Fibroblast of skin of back (primary cell): ENCODE results near the gene STOM.
A peak's percentile ranks its signal among the peaks of the same experiment; 100 is the strongest.

Experiments
- DNase-seq: peaks from one replicate; pipeline ENCODE4 v3.0.0-alpha.2; 2013

STOM gene

DNA sequence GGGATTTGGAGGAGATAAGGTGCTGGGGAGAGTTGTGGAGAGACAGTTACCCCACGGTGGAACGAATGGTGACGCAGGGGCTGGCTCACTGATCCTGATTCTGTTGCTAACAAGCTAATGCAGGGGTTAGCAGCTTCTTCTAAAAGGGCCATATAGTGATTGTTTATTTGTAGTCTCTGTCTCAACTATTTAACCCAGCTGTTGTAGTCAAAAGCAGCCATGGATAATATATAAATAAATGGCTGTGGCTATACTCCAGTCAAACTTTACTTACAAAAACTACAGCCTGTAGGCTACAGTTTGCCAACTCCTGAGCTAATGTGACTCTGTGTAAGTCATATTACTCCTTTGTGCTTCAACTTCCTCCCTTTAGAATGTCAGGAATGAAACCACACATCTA lies 21.8 kb downstream of the STOM start:
- DNase-seq: no peak

DNA sequence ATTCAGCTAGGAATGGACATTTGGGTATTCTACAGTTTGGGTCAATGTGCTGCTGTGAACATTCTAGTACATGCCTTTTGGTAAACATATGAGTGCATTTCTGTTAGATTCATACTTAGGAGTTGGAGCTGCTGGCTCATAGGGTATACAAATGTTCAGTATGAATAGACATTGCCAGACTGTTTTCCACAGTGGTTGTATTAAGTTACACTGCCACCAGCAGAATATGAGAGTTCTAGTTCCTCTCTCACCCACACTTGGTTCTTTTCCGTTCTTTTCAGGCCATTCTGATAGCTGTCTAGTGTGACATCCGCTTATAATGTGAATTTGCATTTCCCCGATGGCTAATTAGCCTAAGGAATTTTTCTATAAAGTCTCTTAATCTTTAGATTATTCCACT lies 25.0 kb downstream of the STOM start:
- DNase-seq: no peak

DNA sequence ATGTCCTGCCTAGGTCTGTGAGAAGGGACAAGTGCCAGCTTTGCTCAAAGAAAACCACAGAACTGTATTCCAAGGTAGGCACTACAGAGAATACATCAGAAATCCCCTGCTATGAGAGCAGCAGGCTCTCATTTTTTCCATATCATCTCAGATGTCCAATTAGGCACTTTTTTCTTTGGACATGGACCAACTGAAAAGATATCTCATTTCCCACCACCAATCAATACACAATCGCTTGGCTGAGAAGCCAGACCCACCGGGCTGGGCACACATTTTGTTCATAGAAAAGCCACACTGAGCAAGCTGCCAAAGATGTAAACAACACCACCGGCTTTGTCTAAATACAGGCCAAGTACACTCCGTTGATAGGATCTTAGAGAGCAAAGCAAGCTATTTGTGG lies 25.9 kb downstream of the STOM start:
- no peak for DNase-seq

DNA sequence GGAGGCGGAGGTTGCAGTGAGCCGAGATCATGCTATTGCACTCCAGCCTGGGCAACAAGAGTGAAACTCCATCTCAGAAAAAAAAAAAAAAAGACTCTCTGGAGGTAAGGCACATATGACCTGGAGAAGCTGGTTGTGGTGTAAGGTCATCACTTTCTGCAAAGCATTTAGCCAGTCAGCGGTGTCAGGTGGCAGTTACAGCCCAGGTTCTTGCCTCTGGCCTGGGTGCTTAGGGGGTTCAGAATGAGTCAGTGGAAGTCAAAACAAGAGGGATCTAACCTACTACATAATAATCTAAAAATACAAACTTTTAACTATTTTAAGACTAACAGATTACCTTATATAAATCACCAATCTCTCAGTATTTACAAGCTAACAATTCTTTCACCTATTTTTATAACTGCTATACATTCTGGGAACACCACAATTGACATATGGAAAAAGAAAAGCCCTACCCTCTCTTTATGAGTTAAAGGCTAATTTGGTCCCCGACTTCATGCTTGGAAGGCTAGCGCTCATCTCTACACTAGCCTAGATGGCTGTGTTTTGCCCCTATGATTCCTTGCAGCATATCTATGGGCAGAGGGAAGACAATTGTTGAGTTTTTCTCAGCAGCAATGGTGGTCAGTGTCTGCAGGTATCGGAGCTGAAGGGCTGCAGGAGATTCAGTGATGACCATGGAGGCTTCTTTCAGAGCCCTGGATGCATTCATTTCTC lies 29.2 kb downstream of the STOM start:
- DNase-seq: no peak

DNA sequence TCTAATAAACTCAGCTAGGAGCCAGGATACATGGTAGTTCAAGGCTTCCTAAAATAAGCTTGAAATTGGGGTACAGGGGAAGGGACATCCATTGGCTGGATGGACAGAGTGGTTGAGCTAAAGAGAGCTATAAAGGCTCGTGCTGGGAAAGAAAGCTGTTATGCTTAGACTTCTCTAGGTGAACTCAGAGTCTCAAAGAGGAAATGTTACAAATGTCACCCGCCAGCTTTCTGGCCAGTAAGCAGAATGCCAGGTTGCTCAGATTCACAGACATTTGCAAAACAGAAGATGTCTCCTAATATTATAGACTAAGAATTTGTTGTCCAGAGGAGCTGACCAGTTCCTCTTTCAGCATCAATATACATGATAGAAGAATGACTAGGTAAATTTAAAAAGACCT lies 30.6 kb downstream of the STOM start:
- DNase-seq: no peak

DNA sequence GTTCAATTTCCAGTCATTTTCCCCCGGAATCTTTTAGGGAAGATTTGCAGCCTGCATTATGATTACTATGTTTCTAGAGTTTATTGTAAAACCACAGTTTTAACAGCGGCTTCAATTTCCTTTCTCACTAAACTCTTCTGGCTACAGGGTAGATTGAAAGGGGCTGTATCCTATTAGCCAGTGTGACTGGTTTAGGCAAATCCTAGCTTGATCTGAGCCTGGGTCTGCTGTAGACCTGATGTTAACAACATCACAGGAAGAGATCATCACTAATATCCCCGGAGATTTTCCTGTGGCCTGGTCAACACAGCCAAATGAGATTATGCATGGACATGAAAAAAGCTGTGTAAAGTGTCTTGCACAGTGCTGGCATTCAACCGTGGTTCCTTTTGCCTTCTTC lies 33.4 kb downstream of the STOM start:
- DNase-seq: no peak

DNA sequence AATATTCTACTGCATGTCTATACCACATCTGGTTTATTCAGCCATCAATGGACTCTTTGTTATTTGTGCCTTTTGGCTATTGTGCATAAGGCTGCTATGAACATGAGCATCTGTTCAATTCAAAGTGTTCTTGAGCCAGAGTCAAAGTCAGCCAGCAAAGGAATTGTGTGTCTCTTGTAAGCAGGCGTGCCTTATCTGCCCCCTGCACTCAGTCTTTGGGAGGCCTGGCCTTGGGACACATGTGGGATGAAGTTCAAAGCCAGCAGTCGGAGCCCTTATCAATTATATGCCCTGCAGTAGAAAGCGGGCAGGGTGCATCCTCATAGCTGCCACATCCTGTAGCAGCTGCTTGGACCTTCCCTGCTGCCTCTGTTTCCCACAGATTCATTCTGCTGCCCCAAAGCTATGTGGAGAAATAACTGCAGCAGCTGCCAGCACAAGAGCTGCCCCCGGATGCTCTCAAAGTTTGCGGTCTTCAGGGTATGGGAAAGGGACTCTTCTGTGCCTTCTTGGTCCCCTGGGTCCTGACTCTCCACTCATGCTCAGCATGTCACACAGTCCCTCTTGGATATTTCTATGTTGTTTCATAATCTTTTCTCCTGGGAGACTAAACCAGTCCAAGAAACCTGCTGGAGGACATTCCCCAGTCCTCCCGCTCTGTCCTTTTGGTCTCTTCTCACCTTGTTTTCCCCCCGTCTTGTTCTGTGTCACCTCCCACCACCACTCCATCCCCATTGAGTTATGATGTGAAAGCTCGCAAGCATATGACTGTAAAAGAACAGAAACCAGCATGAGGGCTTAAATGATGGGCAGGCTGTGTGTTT lies 35.9 kb downstream of the STOM start:
- DNase-seq: no peak

DNA sequence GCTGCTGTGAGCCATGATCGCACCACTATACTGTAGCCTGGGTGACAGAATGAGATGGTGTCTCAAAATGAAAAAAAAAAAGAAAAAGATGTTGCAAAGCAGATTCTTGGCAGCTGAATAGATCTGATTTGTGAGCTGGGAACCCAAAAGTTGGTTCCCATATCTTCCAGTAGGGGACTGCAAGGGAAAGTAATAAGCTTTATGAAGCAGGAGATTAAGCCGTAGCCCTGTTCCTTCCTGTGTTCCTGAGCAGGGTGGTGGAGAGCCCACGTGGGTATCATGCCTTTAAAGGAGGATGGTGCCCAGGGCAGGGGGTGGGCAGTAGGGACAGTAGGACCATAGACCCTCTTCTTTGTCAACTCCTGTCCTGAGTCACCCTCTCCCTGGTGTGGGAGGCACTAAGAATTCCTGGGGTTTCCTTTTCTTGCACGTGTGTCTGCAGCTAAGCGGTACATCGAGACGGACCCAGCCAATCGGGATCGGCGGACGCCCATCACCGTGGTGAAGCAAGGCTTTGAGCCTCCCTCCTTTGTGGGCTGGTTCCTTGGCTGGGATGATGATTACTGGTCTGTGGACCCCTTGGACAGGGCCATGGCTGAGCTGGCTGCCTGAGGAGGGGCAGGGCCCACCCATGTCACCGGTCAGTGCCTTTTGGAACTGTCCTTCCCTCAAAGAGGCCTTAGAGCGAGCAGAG lies 37.9 kb downstream of the STOM start:
- peak; percentile 74 for DNase-seq

DNA sequence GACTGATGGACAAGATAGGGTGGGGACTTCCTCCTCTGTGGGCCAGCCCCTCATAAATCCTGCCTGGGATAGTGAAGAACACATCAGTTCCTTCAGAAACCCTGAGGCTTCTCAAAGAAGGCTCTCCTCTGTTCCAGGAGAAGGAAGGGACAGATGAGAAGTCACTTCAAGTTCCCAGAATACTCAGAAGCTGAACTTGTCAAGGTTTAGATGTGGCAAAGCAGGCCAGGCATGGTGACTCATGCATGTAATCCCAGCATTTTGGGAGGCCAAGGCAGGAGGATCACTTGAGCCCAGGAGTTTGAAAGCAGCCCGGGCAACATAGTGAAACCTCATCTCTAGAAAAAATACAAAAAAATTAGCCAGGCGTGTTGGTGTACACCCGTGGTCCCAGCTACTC lies 38.5 kb downstream of the STOM start:
- peak; percentile 34 for DNase-seq

DNA sequence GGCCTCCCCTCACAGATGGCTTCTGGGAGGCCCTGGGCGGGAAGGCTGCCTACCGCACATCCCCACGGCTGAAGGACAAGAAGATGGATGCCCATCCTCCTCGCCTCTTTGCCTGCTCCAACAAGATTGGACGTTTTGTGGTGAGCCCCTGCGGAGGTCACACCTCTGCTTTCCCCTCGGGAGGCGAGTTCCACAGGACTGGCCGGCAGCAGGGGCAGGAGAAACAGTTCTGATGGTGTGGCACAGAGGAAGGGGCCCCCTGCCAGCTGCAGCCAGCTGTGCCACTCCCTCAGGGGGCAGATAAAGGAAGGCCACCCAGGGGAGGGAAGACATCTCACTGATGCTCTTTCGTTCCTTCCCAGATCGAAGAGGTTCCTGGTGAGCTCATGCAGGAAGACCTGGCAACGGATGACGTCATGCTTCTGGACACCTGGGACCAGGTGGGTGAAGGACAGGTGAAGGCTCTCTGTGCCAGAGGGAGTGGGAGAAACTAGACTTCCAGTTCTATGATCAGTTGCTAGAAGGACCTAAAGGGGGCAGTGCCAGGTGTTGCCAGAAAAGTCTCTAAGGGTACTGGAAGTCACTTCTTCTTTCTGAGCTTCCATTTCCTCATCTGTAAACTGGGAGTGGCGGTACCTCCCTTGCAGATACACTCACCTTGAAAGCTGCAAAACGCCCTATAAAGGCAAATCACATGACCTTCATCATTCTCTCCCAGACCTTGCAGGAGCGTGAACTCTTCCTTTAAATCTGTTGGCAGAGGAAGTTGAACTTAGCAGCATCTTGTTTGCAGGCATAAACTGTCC lies 41.0 kb downstream of the STOM start:
- DNase-seq: no peak

DNA sequence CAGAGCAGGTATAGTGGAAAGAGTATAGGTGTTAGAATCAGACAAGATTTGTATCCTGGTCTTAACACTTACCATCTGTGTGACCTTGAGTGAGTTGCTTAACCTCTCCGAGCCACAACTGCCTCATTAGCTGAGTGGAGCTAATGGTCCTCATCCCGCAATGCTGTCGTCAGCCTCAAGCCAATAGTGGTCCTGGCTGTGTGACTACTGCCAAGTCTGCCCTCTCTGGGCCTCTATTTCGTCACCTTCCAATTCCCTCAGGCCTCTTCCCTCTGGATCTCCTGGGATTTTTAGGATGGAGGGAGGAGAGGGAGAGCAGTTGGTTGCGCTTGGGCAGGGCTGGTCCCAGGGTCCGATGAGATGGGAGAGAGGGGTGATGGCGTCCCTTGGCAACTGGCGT lies 41.6 kb downstream of the STOM start:
- DNase-seq: no peak

DNA sequence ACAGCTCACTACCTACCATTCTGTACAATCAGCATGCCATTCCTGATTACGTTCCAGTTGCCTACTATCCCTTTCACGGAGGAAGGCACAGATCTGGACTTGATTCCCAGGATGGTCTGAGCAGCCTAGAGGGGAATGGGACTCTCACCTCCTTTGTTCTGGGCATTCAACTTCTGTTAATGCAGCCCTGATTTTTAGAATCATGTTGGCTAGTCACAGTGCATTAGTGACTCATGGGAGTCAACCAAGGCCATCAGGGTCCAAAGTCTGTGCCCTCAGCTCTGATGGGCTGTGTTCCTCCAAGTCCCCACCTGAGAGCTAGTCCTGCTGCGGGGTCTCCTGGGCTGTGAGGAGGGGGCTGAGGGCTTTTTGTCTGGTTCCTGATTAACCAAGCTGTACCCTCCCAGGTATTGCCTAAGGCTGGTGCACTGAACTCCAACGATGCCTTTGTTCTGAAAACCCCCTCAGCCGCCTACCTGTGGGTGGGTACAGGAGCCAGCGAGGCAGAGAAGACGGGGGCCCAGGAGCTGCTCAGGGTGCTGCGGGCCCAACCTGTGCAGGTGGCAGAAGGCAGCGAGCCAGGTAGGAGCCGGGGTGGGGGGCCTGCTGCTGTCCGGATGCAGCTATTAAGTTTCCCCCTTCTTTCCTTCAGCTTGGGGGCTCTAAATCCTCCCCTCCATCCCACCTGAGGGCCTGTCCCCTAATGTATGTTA lies 43.0 kb downstream of the STOM start:
- no peak for DNase-seq

DNA sequence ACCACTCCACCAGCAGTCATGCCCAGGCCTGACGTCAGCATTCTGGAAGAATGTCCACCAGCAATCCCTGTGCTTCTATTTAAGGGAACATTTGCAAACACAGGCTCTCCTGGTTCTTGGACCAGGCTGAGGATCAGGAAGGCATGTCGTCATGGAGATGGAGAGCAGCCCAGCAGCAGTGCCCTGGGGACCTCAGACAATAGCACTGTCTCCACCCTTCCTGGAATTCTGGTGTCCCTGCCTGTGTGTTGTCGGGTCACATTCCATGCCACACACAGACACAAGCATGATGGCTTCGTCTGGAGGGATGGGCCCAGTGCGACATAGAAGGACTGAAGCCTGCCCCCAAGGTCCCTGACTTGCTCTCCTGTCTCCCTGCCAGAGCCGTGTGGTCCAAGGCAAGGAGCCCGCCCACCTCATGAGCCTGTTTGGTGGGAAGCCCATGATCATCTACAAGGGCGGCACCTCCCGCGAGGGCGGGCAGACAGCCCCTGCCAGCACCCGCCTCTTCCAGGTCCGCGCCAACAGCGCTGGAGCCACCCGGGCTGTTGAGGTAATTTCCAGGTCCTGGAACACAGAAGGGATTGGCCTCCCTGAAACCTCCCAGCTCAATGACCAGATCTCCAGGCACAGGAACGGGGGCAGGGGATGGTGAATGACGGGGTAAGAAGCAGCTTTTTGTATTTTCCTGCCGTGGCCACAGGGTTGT lies 43.8 kb downstream of the STOM start:
- DNase-seq: peak; percentile 99

DNA sequence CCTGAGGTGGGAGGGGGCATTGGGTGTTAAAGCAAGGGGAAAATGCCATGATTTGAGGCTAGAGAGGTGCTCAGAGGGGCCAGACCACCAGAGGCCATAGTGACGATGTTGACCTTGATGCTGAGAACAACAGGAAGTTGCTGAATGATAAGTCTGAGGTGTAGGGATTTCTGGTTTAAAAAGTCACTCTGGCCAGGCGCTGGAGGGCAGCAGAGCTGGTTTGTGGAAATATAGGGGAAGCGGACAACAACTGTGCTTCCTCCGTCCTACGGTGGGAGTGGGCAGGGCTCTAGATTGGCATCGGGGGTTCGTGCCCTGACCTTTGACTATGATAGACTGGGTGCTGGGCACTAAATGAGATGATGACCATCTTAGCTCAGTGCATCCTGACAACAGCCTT lies 44.7 kb downstream of the STOM start:
- no peak for DNase-seq

DNA sequence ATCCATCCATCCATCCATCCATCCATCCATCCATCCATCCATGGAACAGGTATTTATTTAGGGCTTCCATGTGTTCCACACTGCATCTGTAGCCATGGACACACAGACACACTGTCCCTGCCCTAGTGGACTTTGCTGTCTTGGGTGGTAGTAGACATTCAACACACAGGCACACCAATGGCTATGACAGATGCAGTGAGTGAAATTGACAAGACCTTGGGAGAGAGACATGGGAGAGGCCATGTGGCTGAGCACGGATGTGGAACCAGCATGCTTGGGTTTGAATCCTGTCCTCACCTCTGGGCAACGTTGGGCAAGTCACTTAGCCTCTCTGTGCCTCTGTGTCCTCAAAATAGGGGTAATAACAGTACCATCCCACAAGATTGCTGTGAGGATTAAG lies 45.3 kb downstream of the STOM start:
- DNase-seq: no peak

DNA sequence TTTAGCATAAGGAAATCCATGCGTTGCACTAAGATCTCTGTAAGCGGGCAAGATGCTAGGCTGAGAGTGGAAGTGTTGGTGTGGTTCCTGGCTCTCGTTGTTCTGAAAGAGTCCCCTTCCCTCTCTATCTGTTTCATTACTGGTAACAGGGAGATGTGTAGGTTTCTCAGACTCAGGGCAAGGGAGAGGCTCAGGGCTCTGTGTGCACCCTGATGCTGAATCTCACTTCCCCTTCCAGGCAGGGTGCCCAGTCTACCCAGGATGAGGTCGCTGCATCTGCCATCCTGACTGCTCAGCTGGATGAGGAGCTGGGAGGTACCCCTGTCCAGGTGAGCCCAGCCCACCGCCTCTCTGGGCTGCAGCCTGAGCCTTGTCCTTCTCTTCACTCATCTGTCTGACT lies 45.7 kb downstream of the STOM start:
- DNase-seq: no peak

DNA sequence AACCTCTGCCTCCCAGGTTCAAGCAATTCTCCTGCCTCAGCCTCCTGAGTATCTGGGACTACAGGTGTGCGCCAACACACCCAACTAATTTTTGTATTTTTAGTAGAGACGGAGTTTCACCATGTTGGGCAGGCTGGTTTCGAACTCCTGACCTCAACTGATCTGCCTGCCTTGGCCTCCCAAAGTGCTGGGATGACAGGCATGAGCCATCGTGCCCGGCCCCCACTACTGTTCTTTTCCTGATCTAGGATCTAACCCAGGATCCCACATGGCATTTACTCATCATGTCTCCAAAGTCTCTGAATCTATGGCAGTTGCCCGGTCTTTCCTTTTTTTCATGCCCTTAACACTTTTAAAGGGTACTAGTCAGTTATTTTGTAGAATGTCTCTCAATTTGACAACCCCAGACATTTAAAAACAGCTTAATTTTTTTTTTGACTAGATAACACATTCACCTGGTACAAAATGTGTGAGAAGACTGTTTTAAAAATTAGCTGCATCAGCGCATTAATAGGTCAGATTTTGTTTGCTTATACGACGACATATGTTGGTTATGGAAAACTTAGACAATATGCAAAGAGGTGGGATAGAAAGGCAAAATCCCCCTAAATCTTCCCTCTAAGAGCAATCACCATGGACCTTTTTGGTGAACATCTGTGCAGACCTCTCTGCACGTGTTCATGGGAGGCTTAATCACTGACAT lies 46.5 kb downstream of the STOM start:
- no peak for DNase-seq

DNA sequence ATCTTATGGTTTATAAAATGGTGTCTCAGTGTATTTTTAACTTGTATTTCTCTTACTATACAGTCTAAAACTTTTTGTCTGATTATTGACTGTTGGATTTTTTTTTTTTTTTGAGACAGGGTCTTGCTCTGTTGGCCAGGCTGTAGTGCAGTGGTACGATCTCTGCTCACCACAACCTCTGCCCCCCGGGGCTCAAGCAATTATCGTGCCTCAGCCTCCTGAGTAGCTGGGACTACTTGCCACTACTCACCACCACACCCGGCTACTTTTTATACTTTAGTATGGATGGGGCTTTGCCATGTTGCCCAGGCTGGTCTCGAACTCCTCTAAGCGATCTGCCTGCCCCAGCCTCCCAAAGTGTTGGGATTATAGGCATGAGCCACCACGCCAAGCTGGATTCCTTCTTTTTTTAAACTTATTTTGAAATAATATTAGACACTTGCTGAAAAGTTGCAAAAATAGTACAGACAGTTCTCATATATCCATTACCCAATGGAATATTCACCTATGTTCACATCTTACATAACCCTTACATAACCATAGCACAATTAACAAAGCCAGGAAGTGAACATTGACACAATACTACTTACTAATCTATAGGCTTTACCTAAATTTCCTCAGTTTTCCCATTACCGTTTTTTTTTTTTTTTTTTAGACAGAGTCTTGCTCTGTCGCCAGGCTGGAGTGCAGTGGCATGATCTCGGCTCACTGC lies 47.2 kb downstream of the STOM start:
- no peak for DNase-seq

DNA sequence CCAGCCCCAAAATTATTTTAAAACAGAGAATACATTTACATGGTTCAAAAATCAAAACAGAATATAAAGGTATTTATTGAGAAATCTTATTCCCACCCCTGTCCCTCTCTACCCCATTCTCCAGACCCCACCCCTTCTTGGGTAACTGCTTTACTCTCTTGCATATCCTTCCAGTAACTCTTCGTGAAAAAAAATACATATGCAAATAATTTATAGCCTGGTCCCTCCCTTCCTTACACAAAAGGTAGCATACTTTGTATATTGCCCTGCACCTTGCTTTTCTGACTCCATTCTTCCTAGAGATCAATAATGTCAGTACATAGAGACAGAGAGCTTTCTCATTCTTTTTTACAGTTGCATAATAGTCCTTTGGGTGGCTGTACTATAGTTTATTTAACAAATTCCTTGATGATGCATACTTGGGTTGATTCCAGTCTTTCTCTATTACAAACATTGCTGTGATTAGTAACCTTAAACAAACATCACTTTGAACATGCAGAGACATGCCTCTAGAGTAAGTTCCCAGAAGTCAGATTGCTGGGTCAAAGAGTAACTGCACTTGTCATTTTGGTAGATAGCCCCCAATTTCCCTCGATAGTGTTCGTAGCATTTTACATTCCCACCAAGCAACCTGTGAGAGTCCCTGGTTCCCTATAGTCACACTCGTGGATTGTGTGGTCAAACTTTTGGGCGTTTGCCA lies 47.9 kb downstream of the STOM start:
- DNase-seq: peak; percentile 97
